Measurements from ENCODE around the gene PODXL2.

GRCh38 chr3:127714866-127715265, 85.9 kb downstream of the PODXL2 start:
- TF ChIP-seq CTCF (conservative IDR thresholded peaks at IDR 0.05; ENCODE audit: low read depth in 2 of 2), result no peak
- no peak for TF ChIP-seq CREB1 (CRISPR knock-in tag; IDR thresholded peaks at IDR 0.05; ENCODE audit: low read depth)
- TF ChIP-seq REST (IDR thresholded peaks at IDR 0.05; ENCODE audit: unreplicated experiment), result no peak
- no peak for TF ChIP-seq EZH2 (IDR thresholded peaks at IDR 0.05; ENCODE audit: low read depth, unreplicated experiment)
- no peak for TF ChIP-seq STAT1 (IDR thresholded peaks at IDR 0.05; ENCODE audit: unreplicated experiment)
- TF ChIP-seq NANOG (IDR thresholded peaks at IDR 0.05; ENCODE audit: borderline replicate concordance), result no peak
